ENCODE results near the gene BBS1. TPM values are rescaled to one million over a fixed set of nuclear protein-coding genes. Genes with fewer than 3 reads are reported as not detected.

The BBS1 gene
- 24.8 and 34.3 TPM in 2 replicates for polyA plus RNA-seq (2012; rRNA removed)
- polyA plus RNA-seq (2012; cell fraction: cytosol; rRNA removed), result 11.4 and 17.2 TPM in 2 replicates
- 98.7 and 104 TPM in 2 replicates for polyA plus RNA-seq (2012; cell fraction: nucleus; rRNA removed)

DNA sequence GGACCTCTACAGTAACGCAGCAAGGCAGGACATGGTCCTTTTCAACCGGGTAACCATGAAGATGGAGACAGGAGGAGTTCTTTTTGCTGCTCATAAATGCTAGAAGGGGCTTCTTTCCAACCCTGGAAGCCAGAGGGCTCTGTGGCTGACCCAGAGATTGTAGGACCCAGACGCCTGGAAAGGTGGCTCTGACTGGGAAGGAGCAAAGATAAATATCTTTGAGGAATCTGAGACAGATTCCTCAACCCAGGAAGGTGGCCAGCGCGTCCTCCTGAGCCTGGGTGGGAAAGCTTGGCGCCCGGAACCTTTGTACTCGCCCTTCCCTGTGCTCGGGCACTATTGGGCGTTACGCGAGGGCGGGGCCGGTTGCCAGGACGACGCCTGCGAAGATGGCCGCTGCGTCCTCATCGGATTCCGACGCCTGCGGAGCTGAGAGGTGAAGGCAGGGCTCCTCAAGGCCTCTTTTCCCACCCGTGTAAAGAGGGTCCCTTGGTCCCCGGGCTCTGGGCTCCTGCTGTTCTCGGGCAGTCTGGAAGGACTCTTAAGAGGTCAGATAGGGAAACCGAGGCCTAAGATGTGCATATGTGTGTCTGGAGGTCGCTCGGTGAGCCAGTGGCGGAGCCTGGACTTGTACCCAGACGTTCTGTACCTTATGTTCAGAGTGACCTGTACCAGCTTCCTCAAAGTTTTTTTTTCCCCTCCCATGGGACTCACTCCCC, at the start of gene BBS1:
Gene BBS1, plus strand, starts transcription at position 365 of the 719 bp plus-strand sequence. Its CDS starts 25 bp downstream, at position 390.
- no peaks in the 10 kb centered on the region for H3K9me2 ChIP-seq
- peak within 1 kb of the TSS; percentile 80 for H3K4me2 ChIP-seq
- no peaks in the 10 kb centered on the region for H3K27me3 ChIP-seq (ENCODE audit: insufficient read depth)
- ChIA-PET POLR2A (interaction anchor here (0.6 to 1.4 kb wide), 7 partner anchors 9 to 138 kb away, joined by 3 to 8 read pairs (median 3); partner anchors contain the start of genes ACTN3, DPP3 and ZDHHC24), CTCF (interaction anchor here (0.6 to 1.6 kb wide), 7 partner anchors 20 to 482 kb away, joined by 3 to 5 read pairs (median 4); partner anchors contain the start of gene RBM4B)
- peaks cover 4% of the 10 kb centered on the region for H3F3A ChIP-seq (replicated peaks; ENCODE audit: insufficient read depth)
- H3K4me3 ChIP-seq (ENCODE audit: low read depth in 2 of 2, low read length in 1 of 2), result peak within 1 kb of the TSS; percentile 87 to 89
- 9% methylated on average over 14 of the region's 31 CpGs for WGBS (ENCODE audit: low lambda C conversion rate)
- peaks cover 4 to 9% of the 10 kb centered on the region in 2 experiments for H3K36me3 ChIP-seq (replicated peaks in 1 of 2; ENCODE audit: control insufficient read depth in 1 of 2, insufficient read depth in 2 of 2, low read length in 1 of 2)
- TF ChIP-seq JUND (IDR thresholded peaks at IDR 0.05), result no peak
- TF ChIP-seq YY1 (IDR thresholded peaks at IDR 0.05; ENCODE audit: low read depth), result peak; percentile 96
- no peak for TF ChIP-seq SMC3 (IDR thresholded peaks at IDR 0.05; ENCODE audit: low read depth, low read length)
- no peak for TF ChIP-seq TCF12 (IDR thresholded peaks at IDR 0.05)
- TF ChIP-seq, protein P1, sequence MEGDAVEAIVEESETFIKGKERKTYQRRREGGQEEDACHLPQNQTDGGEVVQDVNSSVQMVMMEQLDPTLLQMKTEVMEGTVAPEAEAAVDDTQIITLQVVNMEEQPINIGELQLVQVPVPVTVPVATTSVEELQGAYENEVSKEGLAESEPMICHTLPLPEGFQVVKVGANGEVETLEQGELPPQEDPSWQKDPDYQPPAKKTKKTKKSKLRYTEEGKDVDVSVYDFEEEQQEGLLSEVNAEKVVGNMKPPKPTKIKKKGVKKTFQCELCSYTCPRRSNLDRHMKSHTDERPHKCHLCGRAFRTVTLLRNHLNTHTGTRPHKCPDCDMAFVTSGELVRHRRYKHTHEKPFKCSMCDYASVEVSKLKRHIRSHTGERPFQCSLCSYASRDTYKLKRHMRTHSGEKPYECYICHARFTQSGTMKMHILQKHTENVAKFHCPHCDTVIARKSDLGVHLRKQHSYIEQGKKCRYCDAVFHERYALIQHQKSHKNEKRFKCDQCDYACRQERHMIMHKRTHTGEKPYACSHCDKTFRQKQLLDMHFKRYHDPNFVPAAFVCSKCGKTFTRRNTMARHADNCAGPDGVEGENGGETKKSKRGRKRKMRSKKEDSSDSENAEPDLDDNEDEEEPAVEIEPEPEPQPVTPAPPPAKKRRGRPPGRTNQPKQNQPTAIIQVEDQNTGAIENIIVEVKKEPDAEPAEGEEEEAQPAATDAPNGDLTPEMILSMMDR (IDR thresholded peaks at IDR 0.05), result no peak
- no peak for TF ChIP-seq ELF1 (IDR thresholded peaks at IDR 0.05)
- TF ChIP-seq MXI1 (IDR thresholded peaks at IDR 0.05; ENCODE audit: low read depth, low read length), result peak; percentile 91
- no peak for TF ChIP-seq RXRA (IDR thresholded peaks at IDR 0.05; ENCODE audit: borderline replicate concordance, low read depth)
- peak; percentile 66 for TF ChIP-seq GABPA (IDR thresholded peaks at IDR 0.05; ENCODE audit: low read depth)
- TF ChIP-seq, protein P2, sequence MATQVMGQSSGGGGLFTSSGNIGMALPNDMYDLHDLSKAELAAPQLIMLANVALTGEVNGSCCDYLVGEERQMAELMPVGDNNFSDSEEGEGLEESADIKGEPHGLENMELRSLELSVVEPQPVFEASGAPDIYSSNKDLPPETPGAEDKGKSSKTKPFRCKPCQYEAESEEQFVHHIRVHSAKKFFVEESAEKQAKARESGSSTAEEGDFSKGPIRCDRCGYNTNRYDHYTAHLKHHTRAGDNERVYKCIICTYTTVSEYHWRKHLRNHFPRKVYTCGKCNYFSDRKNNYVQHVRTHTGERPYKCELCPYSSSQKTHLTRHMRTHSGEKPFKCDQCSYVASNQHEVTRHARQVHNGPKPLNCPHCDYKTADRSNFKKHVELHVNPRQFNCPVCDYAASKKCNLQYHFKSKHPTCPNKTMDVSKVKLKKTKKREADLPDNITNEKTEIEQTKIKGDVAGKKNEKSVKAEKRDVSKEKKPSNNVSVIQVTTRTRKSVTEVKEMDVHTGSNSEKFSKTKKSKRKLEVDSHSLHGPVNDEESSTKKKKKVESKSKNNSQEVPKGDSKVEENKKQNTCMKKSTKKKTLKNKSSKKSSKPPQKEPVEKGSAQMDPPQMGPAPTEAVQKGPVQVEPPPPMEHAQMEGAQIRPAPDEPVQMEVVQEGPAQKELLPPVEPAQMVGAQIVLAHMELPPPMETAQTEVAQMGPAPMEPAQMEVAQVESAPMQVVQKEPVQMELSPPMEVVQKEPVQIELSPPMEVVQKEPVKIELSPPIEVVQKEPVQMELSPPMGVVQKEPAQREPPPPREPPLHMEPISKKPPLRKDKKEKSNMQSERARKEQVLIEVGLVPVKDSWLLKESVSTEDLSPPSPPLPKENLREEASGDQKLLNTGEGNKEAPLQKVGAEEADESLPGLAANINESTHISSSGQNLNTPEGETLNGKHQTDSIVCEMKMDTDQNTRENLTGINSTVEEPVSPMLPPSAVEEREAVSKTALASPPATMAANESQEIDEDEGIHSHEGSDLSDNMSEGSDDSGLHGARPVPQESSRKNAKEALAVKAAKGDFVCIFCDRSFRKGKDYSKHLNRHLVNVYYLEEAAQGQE (IDR thresholded peaks at IDR 0.05; ENCODE audit: low read depth, low read length), result peak; percentile 69; the same call in 1 of the 2 replicates
- TF ChIP-seq NRF1 (IDR thresholded peaks at IDR 0.05; ENCODE audit: low read depth, low read length), result 0 out of 2 replicates have a peak, but pooled peaks have one; percentile 1
- TF ChIP-seq, protein P3, sequence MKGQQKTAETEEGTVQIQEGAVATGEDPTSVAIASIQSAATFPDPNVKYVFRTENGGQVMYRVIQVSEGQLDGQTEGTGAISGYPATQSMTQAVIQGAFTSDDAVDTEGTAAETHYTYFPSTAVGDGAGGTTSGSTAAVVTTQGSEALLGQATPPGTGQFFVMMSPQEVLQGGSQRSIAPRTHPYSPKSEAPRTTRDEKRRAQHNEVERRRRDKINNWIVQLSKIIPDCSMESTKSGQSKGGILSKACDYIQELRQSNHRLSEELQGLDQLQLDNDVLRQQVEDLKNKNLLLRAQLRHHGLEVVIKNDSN (IDR thresholded peaks at IDR 0.05; ENCODE audit: borderline replicate concordance, low read depth), result 0 out of 2 replicates have a peak, but pooled peaks have one; percentile 48
- peak; percentile 89 for TF ChIP-seq POLR2AphosphoS5 (IDR thresholded peaks at IDR 0.05; ENCODE audit: low read depth, low read length)
- no peak for TF ChIP-seq FOSL2 (IDR thresholded peaks at IDR 0.05; ENCODE audit: borderline replicate concordance, low read depth)
- TF ChIP-seq, protein P4, sequence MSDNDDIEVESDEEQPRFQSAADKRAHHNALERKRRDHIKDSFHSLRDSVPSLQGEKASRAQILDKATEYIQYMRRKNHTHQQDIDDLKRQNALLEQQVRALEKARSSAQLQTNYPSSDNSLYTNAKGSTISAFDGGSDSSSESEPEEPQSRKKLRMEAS (IDR thresholded peaks at IDR 0.05; ENCODE audit: low read depth), result peak; percentile 64; the same call in 1 of the 2 replicates
- TF ChIP-seq, protein P5, sequence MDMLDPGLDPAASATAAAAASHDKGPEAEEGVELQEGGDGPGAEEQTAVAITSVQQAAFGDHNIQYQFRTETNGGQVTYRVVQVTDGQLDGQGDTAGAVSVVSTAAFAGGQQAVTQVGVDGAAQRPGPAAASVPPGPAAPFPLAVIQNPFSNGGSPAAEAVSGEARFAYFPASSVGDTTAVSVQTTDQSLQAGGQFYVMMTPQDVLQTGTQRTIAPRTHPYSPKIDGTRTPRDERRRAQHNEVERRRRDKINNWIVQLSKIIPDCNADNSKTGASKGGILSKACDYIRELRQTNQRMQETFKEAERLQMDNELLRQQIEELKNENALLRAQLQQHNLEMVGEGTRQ (IDR thresholded peaks at IDR 0.05; ENCODE audit: borderline replicate concordance, low read depth, low read length), result no peak
- TF ChIP-seq SIN3A (IDR thresholded peaks at IDR 0.05; ENCODE audit: borderline replicate concordance, low read depth, low read length), result peak; percentile 81; the same call in 1 of the 2 replicates
- no peak for TF ChIP-seq FOXJ3 (CRISPR knock-in tag; IDR thresholded peaks at IDR 0.05)
- TF ChIP-seq, protein P6, sequence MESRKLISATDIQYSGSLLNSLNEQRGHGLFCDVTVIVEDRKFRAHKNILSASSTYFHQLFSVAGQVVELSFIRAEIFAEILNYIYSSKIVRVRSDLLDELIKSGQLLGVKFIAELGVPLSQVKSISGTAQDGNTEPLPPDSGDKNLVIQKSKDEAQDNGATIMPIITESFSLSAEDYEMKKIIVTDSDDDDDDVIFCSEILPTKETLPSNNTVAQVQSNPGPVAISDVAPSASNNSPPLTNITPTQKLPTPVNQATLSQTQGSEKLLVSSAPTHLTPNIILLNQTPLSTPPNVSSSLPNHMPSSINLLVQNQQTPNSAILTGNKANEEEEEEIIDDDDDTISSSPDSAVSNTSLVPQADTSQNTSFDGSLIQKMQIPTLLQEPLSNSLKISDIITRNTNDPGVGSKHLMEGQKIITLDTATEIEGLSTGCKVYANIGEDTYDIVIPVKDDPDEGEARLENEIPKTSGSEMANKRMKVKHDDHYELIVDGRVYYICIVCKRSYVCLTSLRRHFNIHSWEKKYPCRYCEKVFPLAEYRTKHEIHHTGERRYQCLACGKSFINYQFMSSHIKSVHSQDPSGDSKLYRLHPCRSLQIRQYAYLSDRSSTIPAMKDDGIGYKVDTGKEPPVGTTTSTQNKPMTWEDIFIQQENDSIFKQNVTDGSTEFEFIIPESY (IDR thresholded peaks at IDR 0.05; ENCODE audit: borderline replicate concordance, low read depth), result 0 out of 2 replicates have a peak, but pooled peaks have one; percentile 7
- peak; percentile 96 for TF ChIP-seq TAF1 (IDR thresholded peaks at IDR 0.05; ENCODE audit: borderline replicate concordance, low read depth, low read length)
- TF ChIP-seq RFX5 (IDR thresholded peaks at IDR 0.05; ENCODE audit: low read length), result no peak; the same call in 1 of the 2 replicates
- TF ChIP-seq GATA2 (CRISPR knock-in tag; IDR thresholded peaks at IDR 0.05), result no peak
- peak within 1 kb of the TSS; percentile 85 for H2AFZ ChIP-seq (ENCODE audit: low read depth)
- peaks cover 18% of the 10 kb centered on the region for H3K79me2 ChIP-seq (ENCODE audit: insufficient read depth)
- no peaks in the 10 kb centered on the region for H3K9me3 ChIP-seq
- H3K27ac ChIP-seq (ENCODE audit: low read depth in 2 of 2, low read length in 1 of 2), result peak within 1 kb of the TSS; percentile 40 to 70
- peaks cover 5 to 10% of the 10 kb centered on the region in 2 experiments; a peak in 2 of 4 replicates for H3K4me1 ChIP-seq (ENCODE audit: control insufficient read depth in 1 of 2, insufficient read depth in 2 of 2, low read depth in 1 of 2, low read length in 1 of 2)
- peak; percentile 92 for DNase-seq
- H4K20me1 ChIP-seq (ENCODE audit: insufficient read depth), result no peaks in the 10 kb centered on the region
- peak within 1 kb of the TSS; percentile 70 for H3K9ac ChIP-seq

Data from SK-N-SH (cell line).